ENCODE measurements around the gene DYNC1I2.
"Not testable (repeated sequence)": the region's sequence is repeated elsewhere in the genome, so short reads cannot be mapped to it uniquely, and the experiment has no call there.

DYNC1I2 gene

GRCh38 chr2:171718720-171719119, 31.5 kb downstream of the DYNC1I2 start:
- DNase-seq = no peak

- peak; percentile 45 for DNase-seq
These were observed 32.4 kb downstream of the DYNC1I2 start for GRCh38 chr2:171719660-171720059.

GRCh38 chr2:171723716-171724683, 36.7 kb downstream of the DYNC1I2 start:
- peak; percentile 99 for DNase-seq

DNA sequence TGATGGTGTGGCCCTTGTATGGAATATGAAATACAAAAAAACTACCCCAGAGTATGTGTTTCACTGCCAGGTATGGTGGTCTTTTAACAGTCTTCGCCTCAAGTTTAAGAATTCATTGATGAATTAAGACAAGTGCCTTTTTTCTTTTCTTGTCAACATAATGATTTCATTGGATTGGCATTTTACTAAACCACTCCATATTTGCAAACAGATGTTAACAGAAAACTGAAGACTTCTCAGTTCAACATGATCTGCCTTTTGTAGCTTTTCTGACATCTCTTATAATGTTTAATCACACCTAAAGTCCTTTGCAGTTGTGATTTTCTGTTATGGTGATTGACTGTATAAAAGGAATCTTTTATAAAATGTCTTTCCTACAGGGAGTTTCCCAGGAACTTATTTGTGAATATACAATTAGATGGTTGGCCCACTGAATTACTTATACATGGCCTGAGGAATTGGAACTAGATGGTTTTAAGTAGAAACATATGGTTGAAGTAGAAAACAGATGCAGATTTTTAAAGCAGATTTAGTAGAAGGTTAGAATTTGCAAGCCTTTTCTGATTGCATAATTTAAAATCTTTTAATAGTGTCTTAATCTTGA, 39.7 kb downstream of the DYNC1I2 start:
- DNase-seq = no peak

DNA sequence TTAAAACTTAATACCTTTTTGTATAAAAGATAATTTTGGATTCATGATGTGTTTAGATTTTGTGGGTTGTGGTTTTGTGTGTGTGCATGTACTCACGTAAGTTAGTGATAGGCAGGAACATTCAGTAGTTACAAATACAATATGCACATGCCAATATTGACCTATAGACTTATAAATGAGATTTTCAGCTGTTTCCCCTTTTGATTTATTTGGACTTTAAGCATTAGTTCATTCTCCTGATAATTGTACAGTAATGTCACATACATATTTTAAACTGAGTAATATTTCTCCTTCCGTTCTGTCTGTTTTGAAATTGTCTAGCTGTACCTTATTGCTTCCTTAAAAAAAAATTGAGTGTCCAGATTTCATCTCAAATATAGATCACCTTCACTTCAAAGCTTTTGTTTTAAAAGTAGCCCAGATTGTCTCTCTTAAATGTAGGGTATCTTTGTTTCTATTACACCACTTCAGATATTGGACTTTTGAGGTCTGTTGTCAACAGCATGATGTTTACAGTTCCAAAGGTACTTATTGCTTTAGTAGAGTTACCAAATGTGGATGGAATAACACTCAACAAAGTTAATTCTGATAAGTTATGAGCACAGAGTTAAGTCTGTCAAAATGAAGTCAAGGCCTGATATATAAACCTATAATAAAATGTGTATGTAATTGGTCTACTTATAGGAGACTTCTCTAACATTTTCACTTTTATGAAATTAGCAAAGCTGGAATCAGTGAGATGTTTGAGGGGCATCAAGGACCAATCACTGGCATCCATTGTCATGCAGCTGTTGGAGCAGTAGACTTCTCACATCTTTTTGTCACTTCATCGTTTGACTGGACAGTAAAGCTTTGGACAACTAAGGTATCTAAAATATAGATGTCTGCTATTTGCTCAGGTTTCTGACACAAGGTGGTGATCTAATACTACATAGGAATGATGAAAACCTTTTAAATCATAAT, 42.0 kb downstream of the DYNC1I2 start:
- DNase-seq = no peak

- DNase-seq = no peak
These were observed 42.7 kb downstream of the DYNC1I2 start for GRCh38 chr2:171729952-171730317.

GRCh38 chr2:171735991-171736710, 48.9 kb downstream of the DYNC1I2 start:
- no peak for DNase-seq

- no peak for DNase-seq
These were observed 53.9 kb downstream of the DYNC1I2 start for GRCh38 chr2:171741189-171741588.

GRCh38 chr2:171742760-171743159, 55.5 kb downstream of the DYNC1I2 start:
- no peak for DNase-seq

- DNase-seq = no peak
These were observed 57.9 kb downstream of the DYNC1I2 start for GRCh38 chr2:171745141-171745540.

DNA sequence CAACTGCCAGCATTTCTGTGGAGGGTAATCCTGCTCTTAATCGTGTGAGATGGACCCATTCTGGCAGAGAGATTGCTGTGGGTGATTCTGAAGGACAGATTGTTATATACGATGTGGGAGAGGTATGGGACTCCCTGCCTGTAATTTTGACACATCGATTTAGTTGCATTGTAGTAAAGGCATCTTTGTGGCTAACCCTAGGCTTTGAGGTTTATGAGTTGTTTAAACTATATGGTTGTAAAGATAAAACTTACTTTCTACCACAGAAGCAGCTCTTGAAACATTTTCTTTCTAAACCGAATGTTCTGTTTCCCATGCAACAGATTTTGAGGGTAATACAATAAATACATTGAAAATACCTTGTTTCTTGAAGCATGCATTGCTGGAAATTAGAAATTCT, 58.5 kb downstream of the DYNC1I2 start:
- no peak for DNase-seq

DNA sequence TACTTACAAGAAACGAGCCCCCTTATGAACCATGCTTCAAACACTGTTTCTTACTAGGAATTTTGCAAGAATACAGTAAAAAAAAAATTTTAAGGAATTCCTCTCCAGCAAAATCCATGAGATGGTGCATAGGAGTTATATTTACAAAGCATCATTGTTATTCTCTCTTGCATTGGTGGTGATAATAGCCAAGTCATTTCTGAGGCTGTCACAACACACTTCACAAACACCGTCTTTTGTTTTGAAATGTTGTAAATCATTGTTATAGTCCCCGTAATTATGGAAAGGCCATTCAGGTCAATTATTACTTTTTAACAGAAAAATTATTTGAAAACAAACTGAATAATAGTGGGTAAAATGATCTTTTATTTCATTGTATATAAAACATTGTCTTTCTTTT, 60.1 kb downstream of the DYNC1I2 start:
- DNase-seq = peak; percentile 44

DNA sequence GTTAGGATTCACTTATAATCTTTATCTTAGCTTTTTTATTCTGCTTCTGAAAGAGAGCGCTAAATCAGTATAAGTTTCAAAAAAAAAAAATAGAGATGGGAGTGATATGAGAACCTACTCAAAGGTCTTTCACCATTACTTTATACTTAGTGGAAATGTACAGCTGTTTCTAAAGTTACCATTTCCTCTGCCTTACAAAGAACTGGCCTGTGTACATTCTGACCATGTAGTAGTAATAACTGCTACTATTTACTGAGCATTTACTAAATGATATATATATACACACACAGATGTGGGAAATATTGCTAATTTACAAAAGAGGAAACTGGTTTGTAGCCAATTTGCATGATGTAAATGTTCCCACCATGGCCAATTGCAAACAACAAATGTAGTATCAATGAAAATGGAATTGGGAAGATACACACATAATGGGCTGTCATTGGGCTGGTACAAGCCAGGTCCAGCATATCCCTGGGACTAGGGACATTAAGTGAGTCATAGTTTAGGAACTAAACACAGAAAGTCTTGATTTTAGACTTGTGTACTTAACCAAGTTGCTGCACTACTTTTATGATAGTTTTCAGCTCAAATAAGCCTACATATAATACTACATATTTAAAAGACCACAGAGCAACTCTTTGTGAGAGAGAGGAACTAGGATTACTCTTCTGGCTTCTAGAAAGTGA, 67.1 kb downstream of the DYNC1I2 start:
- DNase-seq = no peak

GRCh38 chr2:171758762-171759161, 71.5 kb downstream of the DYNC1I2 start:
- DNase-seq = not testable (repeated sequence)

- DNase-seq = not testable (repeated sequence)
These were observed 73.9 kb downstream of the DYNC1I2 start for GRCh38 chr2:171761176-171761575.

DNA sequence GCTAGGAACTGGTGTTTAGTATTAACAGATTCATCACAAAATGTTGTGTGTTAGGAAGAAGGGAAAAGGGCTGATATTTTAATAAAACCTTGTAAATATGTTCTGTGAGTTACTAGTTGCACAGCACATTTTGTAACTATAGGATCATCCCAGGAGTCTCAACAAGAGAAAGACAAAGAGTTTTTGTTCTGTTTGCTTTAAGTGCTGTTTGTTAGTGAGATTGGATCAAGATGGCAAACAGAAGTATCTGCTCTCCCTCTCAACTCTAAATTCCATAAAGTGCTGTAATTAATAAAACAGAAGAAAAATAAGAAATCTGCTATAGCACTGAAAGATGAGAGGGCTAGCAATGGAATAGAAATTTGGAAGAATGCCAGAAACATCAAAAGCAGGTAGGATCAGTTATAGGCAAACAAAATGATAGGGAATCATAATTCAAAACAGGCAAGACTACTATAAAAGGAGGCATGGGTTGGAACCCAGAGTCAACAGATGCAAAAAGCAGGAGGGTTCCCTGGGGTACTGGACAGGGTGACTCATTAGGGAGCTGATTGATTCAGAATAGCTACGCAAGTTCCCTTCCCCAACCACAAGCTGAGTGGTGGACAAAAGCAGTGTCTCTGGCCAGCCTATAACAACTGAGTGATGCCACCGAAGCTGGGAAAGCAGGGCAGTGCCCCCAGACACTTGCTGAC, 75.8 kb downstream of the DYNC1I2 start:
- no peak for DNase-seq

DNA sequence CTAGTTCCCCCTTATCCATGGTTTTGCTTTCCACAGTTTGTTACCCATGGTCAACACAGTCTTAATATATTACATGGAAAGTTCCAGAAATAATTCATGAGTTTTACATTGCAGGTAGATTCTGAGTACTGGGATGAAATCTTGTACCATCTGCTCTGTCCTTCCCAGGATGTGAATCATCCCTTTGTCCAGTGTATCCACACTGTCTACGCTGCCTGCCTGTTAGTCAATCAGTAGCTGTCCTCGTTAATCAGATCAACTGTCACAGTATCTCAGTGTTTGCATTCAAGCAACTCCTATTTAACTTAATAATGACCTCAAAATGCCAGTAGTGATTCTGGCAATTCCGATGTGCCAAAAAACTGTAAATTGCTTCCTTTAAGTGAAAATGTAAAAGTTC, 76.3 kb downstream of the DYNC1I2 start:
- DNase-seq = no peak

GRCh38 chr2:171771463-171771862, 84.2 kb downstream of the DYNC1I2 start:
- no peak for DNase-seq

DNA sequence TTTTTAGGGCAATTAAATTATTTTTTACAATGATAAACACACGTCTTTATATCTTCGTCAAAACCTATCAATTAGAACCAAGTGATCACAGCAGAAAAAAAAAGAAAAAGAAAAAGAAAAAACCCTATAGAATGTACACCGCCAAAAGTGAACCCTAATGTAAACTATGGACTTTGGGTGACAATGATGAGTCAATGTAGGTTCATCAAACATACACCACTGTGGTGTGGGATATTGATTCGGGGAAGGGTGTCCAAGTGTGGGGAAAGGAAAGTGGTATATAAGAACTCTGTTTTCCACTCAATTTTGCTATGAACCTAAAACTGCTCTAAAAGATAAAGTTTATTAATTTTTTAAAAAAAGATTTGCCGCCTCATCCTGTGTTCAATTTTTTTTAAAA, 85.1 kb downstream of the DYNC1I2 start:
- DNase-seq = no peak

DNA sequence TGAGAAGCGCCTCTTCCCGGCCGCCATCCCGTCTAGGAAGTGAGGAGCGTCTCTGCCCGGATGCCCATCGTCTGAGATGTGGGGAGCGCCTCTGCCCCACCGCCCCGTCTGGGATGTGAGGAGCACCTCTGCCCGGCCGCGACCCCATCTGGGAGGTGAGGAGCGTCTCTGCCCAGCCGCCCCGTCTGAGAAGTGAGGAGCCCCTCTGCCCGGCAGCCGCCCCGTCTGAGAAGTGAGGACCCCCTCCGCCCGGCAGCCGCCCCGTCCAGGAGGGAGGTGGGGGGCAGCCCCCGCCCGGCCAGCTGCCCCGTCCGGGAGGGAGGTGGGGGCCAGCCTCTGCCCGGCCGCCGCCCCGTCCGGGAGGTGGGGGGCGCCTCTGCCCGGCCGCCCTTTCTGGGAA, 87.3 kb downstream of the DYNC1I2 start:
- not testable (repeated sequence) for DNase-seq

GRCh38 chr2:171778515-171778914, 91.2 kb downstream of the DYNC1I2 start:
- no peak for DNase-seq

Data from NCI-H2227 treated with DMSO at 0.1 percent for 48 hours (cell line).